Stimulated activated CD4-positive, alpha-beta T cell treated with anti-CD3 and anti-CD28 coated beads, Interleukin-15, amount 100 ng/mL, for 1 hour (primary cell): Measurements from ENCODE around the gene TSHZ3.

Source experiments
- DNase-seq, 2 donors: peaks; one replicate each; pipeline ENCODE4 v3.0.0-alpha.2; 2020; ENCODE audit warnings: low read depth in 1 of 2, low spot score in 1 of 2

The TSHZ3 gene

DNA sequence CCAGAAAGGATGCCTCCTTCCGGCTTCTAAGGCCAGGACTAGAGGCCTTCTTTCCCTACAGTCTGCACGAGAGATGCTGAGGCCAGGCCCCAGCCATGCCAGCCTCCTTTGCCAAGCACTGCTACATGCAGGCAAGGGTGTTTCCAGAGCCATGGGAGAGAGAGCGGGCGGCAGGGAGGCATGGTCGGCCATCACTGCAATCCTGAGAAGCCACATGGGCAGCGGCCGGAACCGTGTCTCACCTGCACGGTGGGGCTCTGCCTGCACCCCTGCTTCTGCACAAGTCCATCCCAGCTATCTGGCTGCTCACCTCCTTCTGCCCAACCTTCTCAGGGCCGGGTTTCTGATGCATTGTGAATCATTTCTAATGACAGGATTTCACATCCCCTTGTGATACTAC lies 35.1 kb downstream of the TSHZ3 start:
- no peak for DNase-seq

DNA sequence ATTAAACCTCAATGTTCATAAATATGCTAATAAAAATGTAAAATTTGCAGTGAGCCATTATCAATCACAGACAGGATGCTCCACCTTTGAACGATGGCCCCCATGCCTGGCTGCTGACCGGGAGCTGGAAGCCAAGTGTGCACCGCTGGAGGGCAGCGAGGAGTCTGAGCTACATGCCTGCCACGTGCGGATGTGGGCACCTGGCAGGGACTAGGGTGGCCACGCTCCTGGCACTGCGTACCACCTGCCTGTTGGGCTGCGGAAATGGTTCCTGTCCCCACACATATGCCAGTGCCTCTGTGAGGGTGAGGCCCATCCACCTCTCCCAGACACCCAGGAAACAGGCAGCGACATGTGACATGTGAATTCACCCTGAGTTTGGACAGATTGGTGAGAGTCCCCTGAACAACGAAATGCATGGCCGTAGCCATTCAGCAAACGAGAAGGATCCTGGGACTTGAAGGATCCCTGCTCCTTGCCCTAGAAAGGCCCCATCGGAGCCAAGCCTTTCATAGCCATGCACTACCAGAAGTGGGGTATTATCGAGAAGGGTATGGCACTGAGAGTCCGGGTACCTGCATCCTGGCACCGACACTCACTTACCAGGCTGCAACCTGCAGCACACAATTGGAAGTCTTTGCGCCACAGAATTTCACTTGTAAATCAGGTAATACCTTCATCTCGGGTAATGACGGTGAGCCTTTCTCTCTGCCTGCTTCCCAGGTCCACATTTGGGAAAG lies 35.8 kb downstream of the TSHZ3 start:
- DNase-seq = no peak

DNA sequence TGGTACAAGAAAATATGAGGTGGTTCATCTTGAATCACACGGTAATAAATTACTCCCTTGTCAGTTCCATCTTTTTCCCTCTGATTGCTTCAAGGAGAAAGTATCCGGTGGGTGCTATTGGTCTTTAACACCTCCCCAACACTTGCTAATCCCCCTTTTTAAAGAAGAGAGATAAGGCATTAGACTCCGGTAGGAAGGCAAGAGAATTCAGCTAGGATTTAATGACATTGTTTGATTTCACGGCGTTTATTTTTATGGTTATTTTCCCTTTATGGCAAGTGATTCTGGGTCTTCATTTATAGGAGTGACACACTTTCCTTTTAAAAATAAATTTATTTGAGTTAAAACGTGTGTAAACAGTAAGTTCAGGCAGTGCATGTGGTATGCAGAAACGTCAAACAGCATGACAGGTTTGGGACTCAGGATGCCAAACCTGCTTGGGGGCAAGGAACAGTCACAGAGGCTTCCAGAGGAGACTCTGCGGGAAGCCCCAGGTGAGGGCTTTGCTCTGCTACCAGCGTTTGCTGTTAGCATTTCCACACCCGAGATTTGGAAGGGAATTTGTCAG lies 36.5 kb downstream of the TSHZ3 start:
- DNase-seq = no peak

DNA sequence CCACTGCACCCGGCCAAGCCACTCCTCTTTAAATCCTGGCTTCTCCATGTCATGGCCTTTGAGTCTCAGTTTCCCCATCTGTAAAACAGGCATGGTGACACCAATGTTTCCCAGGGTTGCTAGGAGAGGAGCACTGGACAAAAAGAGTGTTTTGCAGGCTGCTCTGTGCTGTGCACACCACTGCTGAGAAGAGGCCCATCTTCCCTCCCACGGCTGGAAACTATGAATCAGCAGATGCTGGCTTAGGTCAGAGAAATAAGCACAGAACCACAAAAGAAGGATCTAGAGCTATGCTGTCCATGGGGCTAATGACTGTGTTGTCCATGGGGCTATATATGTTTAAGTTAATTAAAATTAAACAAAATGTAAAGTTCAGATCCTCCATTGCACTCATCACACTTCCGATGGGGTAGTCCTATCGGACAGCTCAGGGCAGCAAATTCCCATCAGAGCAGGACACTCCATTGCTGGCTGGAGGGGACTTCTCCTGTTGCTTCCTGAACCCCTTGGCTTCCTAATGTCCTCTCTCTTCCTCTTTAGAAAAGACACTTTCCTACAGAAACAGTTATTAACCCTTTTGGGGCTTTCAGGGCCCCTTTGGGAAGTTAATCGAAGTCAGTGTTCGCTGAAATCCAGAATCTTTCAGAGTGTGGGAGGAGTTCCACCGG lies 37.1 kb downstream of the TSHZ3 start:
- DNase-seq = no peak

DNA sequence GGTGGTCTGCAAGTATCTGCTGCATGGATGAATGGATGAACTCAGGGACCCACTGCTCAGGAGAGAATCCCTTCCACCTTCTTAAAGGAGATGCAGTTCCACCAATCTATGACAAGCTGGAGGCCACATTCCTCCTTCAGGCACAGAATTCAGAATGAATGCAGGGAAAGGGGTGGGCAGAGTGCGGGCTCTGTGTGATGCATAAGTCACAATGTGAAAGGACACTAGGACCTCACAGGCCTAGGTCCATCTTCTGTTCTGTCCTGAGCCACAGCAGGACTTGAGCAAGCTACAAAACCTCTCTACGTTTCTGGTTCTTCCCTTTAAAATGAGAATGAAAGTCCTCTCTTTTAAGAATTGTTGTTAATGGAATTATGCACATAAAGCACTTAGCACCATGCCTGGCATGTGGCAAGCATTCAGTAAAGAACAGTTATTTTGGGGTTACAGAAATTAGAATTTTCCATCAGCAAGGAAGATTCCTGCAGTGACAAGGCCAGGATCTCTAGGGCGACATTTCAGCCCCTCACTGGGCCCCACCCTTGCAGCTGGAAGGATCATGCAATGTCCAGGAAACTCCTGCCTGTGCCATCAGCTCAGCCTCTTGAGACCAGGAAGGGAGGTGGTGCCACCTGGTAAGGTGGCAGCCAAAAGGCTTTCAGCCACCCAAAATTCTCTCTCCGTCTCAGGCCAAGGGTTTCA lies 38.7 kb downstream of the TSHZ3 start:
- DNase-seq = no peak

DNA sequence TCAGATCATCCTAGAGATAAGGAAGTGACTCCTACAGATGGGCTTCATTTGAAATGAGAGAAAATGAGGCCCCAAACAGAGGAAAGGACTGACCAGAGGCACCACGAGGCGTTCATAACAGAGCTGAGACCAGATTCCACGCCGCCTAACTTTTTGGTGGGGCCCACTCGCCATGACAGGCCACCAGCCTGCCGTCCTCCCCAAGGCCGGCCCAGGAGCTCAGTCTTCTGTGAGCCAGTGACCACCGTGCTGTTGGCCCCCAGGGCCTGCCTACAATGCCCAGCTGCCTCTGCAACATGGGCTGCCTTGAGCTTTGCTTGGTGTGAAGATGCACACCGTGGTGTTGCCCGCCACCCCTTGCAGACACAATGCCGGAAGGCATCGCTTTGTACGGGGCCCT lies 40.5 kb downstream of the TSHZ3 start:
- DNase-seq = no peak

DNA sequence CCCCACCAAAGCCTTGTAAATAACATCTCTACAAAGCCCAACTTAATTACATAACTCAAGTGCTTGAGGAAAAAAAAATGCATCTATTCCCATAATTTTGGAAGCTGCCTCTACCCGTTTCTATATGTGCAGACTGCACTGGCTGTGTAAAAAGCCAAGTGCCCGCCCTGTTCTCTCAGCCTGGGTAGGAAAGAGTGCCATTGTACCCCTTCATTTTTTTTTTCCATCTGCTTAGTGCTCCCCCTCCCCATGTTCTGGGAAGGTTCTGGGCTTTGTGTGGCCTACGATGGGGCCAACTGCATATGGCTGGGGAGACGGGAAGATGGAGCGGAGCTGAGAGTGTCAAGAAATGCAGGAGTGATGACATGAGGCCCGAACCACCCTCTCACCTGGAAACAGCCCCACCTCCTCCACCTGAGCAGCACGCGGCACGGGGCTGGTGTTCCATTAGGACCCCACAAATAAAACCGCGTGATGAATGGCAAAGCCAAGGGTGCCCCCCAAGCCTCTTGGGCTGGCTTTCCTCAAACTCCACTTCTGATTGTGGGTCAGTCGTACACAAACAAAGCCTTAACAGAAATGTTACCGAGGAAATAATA lies 42.1 kb downstream of the TSHZ3 start:
- DNase-seq = no peak

DNA sequence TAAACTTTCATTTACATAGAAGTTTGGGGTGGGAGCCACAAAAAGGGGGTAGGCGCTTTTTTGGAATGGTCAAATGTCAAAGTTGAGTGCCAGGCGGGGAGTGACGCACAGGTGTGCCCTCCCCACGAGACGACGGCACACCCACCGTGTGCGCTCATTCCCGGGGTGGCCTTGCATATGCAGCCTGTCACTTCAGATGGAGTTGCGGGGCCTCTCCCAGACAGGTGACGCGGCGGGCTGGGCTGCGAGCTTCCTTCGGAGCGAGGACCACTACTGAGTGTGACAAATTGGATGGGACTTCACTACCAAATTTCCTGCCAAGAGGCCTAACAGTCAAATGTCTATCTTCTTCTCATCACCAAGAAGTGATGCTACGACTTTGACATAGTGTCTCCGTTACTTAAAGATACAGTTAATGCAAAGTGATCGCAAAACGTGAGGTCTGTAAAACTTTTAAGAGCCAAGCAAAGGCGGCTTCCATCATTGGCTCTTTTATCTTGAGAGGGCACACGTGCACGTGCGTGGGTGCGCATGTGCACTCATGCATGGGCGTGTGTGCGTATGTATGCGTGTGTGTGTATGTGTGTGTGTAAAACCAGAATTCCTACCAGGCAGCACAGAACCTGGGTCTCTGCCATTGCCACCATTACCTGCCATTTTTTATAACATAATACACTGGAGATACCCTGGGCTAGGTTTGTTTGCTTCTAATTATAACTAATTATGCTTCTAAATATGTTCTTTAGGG lies 43.1 kb downstream of the TSHZ3 start:
- no peak for DNase-seq

DNA sequence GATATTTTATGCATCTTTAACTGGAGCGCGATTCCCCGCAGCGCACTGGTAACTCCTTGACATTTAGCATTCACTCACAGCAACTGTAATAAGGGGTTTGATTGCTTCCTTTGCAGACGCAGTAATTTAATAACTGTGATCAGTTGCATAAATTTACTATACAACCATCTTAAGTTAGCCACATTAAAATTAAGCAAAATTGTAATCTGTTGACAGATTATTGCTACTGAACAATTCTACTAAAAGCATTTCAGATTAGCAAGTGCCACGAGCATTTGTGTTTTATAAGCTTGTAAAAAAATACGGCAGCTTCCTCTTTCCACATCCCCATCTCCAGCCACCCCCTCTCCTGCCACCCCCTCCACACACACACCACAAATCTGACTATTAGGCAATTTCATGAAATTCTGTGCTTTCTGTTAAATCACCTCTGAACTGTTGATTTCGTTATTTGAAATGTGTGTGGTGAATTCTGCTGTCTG lies 44.4 kb downstream of the TSHZ3 start:
- no peak for DNase-seq

DNA sequence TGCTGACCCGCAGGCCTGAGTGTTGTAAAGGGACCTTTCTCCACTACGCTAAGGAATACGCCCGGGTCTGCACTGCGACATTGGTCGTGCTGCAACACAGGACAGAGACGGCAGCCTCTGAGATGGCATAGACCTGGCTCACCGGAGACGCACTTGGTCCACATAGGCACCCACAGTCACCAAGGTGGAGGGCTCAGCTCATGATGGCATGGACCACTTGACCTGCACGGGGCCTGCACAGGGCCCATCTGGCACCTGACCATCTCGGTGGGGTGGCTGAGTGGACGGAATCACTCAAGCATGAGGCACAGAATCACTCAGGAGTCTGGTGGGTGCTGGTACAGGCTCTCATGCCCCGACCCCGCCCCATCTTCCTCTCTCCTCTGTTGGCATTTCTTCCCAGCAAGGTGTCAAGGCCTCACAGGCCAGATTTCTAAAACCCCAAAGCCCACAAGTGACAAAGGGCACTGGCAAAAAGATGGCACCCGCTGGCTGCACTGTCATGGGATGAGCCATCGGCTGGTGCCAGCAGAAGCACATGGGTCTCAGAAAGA lies 45.9 kb downstream of the TSHZ3 start:
- DNase-seq = no peak

DNA sequence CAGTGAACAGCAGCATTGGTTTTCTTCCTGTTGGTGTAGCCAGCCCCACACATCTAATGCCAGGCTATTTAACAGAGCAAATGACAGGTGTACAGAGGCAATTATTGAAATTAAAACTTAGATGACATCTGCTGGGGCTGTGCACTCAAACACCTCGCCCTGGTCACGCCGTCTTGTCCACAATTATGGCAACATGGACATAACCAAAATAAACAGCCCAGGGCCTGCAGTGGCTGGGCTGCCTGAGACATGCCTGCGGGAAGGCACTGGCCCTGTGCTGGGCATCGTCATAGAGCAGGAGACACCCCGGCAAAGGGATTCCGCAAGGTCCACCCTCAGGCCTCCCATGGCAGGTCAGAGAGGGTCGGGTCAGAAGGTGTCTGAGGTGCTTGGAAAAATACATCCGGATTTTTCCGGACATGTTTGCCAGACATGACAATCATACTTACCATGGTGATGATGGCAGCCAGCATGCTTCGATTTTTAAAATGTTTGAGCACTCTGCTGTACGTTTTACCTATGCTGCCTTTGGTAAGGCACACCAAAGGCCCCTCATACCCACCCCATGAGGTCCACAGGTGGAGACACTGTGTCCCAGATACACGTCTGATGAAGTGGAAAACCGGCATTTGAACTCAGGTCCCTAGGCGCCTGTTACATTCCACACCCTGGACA lies 47.8 kb downstream of the TSHZ3 start:
- DNase-seq = no peak

DNA sequence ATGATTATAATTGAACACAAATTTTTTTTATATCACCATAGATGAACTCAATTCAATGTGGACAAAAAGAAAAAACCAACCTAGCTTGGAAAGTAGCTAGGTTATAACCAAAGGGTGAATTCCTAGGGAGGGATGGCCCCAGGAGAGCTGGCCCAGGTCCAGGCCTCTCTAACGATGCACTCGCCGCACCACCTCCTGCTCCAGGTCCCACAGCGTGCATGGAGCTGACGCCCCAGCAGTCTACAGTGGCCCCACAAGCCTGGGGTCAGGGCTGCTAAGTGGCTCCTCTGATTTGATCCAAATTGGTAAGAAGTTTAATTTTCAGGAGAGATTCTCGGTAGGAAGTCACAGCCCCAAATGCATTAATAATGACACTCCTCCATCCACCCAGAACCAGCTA lies 48.8 kb downstream of the TSHZ3 start:
- no peak for DNase-seq

DNA sequence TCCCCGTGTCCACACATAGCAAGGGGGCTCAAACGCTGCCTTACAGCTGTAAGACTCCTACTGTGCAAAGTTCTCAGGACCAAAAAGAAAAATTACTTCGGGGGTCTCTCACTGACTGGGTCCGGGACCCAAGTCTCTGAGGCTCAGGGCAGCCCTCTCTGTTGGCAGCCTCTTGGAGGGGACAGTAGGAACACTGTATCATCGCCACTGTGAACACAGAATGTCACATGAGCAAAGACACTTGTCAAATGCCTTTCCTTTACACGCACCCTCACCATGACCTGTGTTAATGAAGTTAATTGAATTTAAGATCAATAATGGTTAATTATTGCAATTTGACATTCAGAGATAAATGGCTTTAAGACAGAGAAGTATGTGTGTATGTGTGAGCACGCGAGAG lies 49.6 kb downstream of the TSHZ3 start:
- DNase-seq = no peak

DNA sequence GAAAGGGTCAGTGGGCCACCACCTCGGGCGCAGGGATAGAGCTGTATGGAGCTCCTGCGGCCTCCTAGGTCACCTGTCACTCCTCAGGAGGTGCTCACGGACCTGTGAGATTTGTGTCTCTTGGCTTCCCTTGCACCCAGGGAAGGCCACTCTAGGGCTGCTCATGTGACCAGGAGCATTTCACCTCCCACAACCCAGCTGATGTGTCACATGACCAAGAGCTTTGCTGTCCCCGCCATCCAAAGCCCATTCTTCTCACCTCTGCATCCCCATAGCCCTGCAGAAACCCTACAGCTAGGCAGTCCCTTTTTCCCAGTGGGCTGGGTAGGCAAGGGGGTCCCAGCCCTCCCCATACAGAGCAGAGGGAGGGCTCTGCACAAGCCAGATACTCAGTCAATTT lies 51.2 kb downstream of the TSHZ3 start:
- DNase-seq = no peak

DNA sequence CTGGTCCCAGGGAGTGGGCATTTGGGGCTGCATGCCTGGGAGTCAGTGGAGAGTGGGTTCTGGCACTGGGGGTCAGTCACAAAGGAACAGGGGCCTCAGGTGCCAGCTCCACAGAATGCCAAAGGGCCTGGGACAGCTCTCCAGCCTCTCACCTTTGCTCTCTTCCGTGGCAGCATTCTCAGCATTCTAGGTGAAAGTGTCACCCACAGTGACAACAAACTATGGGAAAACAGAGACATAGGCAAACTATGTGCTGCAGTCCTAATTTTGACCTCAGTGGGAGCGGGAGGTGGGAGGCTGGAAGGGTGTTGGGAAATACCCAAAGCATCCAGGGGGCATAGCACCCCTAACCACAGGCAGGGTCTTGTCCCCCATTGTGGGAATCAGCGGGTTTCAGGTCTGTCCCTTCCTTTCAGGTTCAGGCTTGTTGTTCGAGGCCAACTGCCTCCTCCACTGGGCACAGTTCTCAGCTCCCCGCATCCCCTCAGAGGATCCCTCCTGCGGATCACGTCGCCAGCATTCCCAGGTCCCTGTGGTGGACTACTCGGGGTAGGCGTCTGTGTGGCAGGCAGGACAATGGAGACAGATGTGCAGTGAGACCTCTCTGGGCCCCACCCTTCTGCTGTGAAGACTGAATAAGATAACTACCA lies 52.4 kb downstream of the TSHZ3 start:
- DNase-seq = no peak

DNA sequence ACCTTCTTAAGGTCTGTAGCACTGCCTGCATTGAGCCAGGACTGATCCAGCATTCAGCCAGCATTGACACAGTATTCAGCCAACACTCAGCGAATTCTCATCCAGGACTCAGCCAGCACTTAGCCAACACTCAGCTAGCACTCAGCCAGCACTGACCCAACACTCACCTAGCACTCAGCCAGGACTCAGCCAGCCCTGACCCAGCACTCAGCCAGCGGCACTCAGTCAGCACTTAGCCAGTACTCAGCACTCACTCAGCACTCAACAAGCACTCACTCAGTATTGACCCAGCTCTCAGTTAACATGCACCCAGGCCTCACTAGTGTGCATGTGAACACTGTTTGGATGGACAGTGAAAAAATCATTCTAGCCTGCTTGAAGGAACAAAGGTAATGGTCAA lies 55.0 kb downstream of the TSHZ3 start:
- DNase-seq = no peak

DNA sequence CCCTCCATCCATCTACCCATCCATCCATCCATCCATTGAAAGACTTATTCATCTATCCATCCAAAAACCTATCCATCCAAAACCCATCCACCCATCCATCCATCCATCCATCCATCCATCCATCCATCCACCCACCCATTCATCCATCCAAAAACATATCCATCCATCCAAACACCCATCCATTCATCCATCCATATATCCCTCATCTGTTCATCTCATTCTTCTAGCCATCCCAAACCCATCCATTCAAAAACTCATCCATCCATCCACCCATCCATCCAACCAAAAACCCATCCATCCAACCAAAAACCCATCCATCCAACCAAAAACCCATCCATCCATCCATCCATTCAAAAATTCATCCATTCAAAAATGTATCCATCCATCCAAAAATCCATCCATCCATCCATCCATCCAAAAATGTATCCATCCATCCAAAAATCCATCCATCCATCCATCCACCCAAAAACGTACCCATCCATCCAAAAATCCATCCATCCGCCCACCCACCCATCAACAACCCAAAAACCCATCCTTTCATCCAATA lies 56.5 kb downstream of the TSHZ3 start:
- DNase-seq = no peak

DNA sequence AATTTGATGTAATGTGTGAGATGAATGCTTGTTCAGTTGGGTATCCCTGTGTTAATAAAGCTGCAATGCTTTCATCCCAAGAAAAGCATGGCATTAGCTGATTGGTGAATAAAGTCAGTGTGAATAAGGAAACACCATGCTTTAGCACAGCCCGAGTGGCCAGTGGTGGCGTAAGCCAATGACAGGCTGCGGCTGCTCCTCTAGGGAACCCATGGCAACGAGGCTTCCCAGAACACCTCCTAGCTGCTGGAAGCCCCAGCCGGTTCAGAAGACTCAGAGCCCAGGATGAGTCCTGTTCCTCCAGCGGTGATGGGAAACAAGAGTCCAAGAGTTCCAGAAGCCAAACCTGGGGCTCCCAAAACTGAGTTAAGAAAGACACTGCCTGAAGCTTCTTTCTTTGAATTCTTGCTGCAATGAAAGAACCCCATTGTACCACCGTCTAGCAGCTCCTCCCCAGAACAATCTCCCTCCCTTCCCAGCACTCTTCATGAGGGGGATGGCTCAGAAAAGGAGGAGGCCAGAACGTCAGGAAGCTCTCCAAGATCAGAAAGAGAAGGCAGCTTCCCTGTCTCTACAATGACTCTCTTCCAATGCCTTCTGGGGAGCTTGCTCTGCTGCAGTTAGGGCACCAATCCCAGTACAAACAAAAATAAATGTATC lies 58.2 kb downstream of the TSHZ3 start:
- no peak for DNase-seq

DNA sequence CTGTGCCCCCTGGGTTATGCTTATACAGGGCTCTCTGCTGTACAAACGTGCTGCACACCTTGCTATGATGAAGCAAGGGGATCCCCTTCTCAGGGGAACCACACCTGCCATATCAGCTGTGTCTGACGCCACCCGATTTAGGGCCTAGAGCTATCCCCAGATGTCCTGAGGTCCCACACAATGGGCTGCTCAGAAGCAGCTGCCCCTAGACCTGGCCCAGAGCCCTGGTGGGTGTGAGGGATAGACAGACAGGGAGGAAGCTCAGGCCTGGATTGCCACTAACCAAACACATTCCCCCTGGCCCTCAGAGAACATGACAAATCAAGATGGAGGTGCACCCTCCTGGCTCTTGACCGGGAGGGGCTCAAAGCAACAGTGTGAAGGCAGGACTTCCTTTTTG lies 59.3 kb downstream of the TSHZ3 start:
- DNase-seq = no peak
